ENCODE data around the gene PIEZO2.

The PIEZO2 gene

DNA sequence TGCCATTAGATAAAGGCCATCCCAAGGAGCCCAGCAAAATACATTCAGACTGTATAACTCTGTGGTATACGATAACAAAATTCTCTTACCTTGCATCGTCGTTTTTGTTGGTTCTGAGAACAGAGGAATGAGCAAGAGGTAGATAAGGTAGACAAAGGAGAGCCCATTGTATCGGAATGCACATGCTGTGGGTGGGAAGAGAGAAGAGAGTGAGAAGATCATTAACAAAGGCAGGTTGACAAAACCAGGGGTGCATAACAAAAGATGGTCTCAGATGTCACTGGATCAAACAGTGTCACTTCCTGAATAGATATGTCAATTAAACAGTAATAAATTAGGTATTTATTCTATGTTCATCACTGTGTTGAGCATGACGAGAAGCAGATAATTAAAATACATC lies 83.3 kb downstream of the PIEZO2 start:
- DNase-seq (ENCODE audit: low read depth, low spot score), result no peak

DNA sequence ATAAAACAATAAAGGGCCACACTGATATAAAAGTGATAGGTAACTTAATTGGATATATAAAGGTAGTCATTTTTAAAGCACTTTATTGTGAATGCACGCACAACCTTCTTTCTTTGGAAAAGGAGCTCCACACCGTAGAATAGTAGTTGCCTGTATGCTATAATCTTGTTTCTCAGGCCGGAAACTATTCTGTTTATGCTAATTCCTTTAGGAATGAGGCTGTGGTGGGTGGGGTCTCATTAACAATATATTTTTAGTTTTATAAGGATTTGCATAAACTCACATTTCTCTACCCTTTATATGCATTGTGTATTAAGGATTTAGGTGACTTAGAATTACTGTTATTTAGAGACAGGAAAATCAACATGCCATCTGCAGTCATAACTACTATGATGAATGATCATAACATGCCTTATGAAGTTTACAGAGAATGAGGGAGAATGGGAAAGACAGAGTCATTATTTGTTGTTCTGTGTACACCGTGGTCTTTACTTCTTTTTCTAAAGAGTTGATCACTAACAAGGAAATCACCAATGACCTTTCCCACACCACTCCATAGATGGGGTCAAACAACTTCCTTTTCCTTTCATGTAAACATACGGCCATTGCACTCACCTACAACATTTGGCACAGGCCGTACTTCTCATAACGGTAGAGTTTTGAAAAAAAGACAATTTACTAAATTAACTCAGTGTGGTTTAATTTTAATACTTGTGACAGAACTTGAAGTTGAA lies 84.5 kb downstream of the PIEZO2 start:
- no peak for DNase-seq (ENCODE audit: low read depth, low spot score)

DNA sequence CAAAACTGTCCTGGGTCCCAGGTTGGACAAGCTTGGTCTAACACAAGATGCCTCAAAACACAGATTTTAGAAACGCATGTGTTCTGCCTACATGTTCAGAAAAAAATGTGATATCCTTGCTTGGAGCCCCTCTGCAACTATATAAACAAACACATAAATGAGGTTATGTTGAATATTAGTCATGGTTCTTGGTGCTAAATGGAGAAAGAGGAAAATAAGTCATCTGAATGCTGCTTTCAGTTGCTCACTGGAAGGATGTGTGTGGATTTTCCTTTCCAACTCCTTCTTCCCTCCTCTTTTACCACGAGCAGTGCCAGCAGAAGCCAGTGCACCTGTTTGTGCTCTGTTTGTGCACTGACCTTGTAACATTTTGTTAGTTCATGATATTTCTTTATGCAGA lies 85.3 kb downstream of the PIEZO2 start:
- no peak for DNase-seq (ENCODE audit: low read depth, low spot score)

DNA sequence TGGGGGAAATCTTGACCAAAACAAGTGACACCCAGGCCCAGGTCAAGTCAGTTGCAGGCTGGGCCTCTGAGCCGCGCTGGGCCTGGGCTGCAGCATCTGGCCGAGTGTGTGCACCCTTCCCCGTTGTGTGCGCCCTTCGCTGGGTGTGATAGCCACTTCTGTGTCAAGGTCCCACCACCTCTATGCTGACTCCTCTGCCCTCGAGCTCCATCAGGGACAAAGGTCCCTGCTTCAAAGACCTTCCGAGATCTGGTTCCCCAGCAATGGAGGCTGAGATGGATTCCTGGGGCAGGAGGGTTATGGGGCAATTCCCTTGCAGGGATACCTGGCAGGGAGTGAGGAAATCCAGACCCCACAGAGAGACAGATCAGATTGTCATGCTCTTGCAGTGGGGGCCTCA lies 93.6 kb downstream of the PIEZO2 start:
- no peak for DNase-seq (ENCODE audit: low read depth, low spot score)

DNA sequence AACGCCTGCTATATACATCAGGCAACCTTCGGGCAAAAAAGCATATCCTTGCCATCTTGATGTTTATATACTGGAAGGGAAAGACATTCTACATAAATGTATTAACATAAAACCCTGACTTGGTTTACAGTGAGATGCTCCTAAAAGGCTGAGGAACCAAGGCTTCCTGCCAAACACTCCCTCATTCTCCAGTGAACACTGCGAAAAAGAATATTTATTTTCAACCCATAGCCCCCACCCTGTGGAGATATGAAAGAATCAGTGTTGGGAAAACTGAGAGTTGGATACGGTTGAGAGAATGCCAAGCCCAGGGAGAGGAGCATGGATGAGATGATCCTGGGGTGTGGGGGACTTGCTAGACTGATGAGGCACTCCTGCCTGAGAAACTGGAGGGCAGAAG lies 94.9 kb downstream of the PIEZO2 start:
- no peak for DNase-seq (ENCODE audit: low read depth, low spot score)

DNA sequence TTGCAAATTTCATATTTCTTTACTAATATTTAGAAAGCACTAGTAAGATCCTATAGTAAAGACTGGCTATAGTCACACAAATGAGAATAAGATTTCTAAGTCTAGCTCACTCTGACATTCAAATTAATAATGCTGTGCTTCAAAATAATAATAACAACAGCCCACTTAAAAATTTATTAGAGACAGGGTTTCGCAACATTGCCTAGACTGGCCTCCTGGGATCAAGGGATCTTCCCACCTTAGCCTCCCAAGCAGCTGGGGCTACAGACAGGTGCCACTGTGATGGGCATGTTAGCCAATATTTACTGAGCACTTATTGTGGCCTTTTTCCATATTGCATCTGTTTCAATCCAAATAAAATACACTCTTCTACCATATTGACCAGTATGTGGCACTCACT lies 96.1 kb downstream of the PIEZO2 start:
- DNase-seq (ENCODE audit: low read depth, low spot score), result no peak

DNA sequence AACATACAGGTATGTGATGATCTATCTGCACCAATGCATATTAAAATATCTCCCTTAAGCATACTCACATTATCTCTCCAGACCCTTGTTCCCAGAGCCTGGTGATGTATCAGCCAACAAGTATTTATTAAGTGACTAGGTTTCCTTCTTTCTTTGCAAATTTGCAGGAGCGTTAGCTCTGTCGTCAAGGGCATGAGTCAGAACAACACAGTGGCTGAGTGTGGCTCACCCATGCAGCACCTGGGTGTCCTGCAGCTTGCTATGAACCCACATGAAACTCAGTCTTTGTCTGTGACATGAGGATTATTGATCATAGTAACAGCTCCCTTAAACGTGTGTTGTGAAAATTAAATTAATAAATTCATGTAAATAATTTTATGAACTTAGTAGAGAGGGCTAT lies 96.6 kb downstream of the PIEZO2 start:
- DNase-seq (ENCODE audit: low read depth, low spot score), result no peak

DNA sequence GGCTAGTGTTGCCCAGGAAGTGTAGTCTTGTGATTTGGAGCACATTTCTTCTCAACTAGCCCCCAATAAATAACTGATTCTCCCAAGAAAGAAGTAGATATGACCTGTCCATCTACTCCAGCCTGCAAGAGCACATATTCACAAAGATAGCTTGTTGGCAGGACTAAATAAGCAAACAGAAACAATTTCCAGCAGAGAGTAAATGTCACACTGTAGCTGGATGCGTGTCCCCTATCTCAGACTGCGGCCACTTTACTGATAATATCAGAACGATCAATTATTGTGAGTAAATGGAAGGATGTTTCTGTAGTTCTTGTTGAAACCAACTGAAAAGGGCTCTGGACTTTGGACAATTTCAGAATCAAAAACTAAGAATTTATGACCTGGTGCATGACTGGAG lies 97.9 kb downstream of the PIEZO2 start:
- no peak for DNase-seq (ENCODE audit: low read depth, low spot score)

DNA sequence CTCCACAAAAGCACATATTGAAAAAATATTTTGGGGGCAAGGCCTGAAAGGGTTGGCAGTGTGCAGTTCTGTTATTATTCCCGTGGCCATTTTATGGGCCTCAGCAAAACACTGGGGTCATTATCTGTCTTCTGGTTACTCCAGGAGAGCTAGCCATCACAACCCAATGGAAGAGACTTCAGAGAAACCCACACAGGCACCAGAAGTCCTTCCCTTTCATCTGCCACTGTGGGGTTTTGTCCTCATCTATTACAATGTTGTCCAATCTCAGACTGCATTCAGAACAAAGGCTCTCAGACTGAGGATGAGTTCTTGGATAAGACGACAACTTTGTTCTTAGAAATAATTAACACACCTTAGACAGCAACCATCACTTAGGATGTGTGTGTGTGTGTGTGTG lies 98.4 kb downstream of the PIEZO2 start:
- DNase-seq (ENCODE audit: low read depth, low spot score), result no peak

DNA sequence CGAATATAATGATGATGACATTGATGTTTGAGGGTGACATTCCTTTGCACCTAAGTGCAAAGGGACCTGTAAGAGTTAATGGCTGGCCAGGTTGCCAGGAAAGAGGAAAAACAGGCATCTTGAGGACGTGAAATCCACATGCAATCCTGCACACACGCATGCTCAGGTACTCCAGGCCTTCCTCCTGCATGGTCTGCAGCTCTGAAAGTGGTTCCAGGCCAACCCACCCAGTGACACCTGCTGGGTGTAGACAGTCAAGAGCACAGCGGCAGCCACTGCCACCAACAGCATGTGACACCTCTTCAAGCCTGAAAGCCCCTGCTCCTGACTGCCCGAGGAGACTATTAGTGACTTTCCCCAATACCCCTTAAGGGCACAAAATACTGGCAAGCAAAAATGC lies 101.6 kb downstream of the PIEZO2 start:
- DNase-seq (ENCODE audit: low read depth, low spot score), result no peak

DNA sequence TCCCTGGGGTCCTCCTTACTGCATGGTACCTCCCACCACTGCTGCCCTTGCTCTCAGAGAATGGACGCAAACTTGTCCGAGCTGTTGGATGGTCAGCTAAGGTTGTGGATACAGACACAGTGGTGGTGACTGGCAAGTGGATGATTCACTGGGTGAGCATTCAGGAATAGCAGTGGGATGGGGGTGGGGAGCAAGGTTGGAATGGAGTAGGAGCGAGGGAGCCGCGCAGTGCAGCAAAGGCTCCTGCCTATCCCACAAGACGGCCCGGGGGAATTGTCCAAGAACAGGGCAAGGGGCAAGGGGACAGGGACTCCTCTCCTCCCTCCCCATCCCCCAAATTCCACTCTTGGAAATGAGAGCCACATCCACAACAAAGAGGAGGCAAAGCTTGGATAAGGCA lies 102.2 kb downstream of the PIEZO2 start:
- no peak for DNase-seq (ENCODE audit: low read depth, low spot score)

DNA sequence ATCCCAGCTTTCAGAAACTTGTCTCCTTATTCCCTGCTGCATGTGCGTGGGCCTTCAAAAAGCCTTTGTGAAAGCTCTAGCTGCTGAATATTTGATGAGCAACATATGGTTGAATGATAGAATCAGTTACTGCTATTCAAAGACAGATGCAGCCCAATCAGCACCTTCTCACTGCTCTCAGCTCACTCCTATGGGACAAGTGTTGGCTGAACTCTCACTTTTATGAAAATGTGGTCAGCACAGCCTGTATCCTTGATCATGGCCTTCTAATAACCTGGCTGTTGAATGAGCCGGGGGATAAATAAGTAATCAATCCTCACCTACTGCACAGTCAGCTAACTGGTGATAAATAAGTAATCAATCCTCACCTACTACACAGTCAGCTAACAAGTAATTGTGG lies 103.2 kb downstream of the PIEZO2 start:
- DNase-seq (ENCODE audit: low read depth, low spot score), result no peak

DNA sequence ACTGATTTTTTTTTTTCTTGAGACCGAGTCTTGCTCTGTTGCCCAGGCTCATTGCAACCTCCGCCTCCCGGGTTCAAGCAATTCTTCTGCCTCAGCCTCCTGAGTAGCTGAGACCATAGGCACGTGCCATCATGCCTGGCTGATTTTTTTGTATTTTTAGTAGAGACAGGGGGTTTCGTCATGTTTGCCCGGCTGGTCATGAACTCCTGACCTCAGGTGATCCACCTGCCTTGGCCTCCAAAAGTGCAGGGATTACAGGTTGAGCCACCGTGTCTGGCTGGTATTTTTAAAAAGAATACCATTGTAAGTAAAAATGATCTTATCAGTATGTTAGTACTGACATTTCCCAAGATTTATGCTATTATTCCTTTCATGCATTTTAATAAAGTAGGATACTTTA lies 105.7 kb downstream of the PIEZO2 start:
- DNase-seq (ENCODE audit: low read depth, low spot score), result no peak

DNA sequence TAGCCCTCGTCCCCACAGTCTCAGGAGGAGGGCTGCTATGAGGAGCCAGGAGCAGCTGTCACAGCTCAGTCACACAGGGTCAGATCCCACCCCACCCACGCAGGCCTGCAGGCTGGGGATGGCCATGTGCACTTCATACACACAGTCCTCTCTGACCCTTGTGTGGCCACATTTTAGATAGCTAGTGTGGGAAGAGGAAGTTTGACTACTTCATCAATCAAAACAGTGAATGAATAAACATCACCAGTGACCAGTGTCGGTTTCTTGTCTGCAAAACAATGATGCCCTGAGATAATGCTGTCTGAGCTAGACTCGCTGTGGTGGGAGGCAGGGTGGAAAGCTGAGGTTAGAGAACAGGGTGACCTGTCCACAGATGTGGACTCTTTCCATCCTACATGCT lies 107.1 kb downstream of the PIEZO2 start:
- no peak for DNase-seq (ENCODE audit: low read depth, low spot score)

DNA sequence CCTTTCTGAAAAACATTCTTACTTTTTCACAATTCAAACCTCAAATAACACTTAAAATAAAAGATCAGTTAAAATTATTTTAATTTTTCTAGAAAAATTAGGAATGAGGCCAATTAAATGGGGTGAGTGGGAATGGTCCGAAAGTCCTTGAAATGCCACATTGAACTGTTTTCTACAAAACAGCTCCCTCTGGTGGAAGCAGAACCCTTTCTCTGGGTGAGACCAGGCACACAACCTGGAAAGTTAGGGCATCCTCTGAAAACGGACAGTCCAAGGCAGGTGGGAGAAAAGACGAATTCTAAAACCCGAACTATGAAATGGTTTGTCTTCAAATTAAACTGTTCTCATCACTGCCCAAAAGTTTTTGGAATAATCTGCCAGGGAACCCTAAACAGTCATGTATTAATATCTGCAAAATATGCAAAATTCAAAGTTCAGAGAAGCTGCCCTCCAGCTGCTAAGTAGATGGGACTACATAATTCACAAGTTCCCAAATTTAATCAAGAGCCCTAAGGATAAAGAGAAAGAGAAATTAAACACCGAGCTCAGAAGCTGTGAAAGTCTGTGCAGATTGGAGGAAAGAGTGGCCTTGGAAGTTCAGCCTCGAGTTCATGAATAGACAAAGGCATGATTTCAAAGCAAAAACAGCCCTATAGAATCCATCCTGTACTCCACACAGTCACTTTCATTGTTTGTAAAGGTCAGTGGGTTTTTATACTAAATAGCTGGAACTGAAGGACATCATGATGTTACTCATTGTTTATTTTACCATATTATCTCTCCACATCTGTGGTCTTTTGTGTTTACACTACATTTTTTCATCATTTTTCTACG lies 108.3 kb downstream of the PIEZO2 start:
- no peak for DNase-seq (ENCODE audit: low read depth, low spot score)

DNA sequence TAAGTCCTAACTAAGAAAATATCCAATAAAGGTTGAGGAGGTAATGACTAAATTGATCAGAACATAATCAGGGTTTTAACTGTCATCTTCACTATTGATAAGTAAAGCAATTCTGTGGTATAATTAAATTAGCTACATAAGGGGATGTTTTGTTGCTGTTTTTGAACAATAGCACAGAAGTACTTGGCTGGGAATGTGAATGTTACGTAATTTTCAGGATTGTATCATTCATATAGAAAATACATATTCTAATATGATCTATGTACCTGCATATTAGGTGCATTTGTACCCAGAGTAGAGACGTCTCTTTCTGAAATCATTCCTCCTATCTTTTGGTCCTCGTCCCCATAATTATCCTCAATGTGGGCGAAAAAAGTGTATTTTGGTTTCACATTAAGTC lies 109.0 kb downstream of the PIEZO2 start:
- DNase-seq (ENCODE audit: low read depth, low spot score), result no peak

DNA sequence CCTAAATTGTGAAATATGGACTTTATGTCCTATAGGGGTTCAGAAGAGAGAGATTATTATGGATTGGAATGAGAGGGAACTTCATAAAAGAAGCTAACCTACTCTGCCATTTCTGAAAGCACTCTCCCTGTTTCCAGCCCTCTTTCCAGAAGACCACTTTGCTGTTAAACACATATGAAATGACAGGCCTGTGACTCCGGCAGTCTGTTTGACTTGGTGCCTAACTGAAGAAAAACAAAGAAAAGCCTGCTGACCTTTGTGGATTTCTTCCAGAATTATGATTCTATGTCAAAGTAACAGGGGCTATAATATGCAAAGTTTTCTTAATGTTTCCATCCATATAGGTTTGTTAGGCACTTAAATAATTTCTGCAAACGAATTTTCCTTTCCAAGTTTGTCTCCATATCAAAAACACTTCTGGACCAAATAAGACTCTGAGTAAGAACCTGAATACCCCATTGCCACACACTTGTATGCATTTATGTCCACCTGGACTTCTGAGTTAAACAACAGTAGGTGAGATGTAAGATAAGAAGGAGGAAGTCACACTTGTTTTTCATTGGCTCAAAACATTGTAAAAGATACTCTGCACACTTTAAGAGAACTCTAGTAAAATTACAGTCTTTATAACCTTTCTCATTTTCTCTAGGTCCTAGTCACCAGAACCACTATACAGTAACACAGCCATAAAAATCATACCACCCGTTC lies 111.7 kb downstream of the PIEZO2 start:
- no peak for DNase-seq (ENCODE audit: low read depth, low spot score)

DNA sequence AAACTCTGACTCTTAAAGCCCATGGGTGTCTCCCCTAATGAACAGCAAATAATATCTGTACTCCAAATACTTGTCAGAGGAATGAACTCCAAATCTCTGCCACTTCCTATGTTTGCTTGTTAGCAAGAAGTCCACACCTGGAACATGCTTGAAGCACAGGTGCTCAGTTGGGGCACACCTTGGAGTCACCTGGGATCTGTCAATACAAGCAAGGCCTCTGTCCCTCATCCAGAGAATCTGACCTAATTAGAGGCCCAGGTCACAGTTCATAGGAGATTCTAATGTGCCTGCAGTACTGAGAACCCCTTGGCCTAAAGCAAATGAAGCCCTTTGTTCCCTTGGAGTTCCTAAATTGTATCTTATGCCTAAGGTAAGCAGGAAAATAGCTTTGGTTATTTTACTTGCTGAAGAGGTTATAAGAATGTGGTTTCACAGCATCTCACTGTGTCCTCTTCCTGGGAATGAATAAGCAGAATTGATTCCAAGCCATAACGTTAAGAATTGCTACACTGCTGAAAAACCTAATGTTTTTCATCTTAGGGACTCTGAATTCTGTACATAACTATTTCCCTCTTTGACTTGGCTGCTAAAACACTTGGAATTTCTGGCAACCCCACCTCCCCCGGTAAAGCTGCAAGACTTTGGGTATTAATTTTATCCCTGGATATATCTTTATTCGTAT lies 113.4 kb downstream of the PIEZO2 start:
- DNase-seq (ENCODE audit: low read depth, low spot score), result no peak

DNA sequence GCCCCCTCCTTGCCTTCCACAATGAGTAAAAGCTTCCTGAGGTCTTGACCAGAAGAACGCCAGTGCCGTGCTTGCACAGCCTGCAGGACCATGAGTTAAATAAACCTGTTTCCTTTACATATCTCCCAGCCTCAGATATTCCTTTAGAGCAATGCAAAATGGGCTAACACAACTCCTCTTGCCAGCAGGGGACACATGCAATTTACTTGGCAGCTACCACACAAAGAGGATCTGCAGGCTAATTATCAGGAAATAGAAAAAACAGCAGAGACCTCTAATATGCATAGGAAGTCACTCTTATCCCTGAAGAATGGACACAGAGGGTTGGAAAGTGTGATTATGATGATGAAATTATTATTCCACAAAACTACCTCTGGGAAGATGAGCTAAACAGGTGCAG lies 114.0 kb downstream of the PIEZO2 start:
- no peak for DNase-seq (ENCODE audit: low read depth, low spot score)

DNA sequence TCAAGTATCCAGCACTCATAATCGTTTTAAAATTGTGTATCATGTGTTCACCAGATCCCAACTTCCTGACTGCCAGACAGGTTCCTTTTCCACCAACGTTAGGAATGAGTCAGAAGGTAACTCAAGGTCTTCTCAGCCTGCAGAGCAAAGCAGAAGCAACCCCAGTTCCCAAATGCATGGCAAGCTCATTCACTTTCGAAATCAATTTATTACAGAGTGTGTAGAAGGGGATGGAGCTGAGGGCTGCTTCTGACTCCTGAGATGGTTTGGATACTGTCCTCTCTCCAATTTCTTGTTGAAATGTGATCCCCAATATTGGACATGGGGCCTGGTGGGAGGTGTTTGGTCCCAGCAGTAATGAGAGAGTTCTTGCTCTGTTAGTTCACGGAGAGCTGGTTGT lies 114.5 kb downstream of the PIEZO2 start:
- no peak for DNase-seq (ENCODE audit: low read depth, low spot score)

DNA sequence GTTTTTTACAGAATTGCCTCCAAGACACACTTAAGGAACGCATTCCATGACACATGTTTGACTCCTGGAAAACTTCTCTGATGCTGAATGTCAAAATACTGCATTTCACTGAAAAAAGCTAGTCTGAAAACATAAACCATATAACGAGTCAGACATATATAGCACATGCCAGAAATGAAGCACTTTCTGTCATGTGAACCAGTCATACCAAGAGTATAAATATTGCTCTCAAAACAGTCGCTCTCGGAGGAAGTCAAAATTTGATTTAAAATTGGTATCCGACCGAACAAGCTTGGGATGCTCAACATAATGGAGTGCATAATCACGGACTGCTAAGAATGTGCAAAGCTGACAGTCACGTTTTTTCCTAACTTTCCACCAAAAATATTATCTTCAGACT lies 115.9 kb downstream of the PIEZO2 start:
- DNase-seq (ENCODE audit: low read depth, low spot score), result no peak

DNA sequence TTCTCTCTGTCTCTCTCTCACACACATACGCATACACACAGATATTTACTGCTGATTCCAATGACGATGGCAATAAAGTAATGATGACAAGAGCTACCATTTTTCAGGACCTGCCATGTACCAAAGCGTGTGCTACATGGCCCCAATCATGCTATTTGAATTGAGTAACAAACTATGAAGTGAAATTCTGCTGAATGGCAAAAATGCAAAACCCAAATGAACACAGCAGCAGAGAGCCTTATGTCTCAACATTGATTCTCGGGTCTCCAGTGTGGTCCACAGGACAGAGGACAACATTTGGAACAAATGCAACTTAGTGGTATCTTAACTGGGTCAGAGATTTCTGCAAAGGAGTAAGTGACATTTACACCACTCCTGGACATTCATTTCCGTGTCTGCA lies 117.4 kb downstream of the PIEZO2 start:
- DNase-seq (ENCODE audit: low read depth, low spot score), result no peak

All from activated naive CD8-positive, alpha-beta T cell treated with anti-CD3 and anti-CD28 coated beads, Interleukin-2, amount 50 U/mL, for 16 hours (primary cell).